Stimulated activated naive B cell treated with anti-CD40 and anti-IgM and Interleukin-4, amounts not matched to agents 10 μg/mL and 1 μg/mL and 100 μg/mL, for 72 hours (primary cell): ENCODE measurements around the gene KIFC3.
"Not testable (repeated sequence)": the region's sequence is repeated elsewhere in the genome, so short reads cannot be mapped to it uniquely, and the experiment has no call there.

Experiments used
- ATAC-seq, 2 donors: fragments of 150-1000 bp; cut with Tn5 transposase; replicated peaks; 2 replicates each; pipeline ENCODE4 v1.10.0; 2021; ENCODE audit warnings: moderate library complexity in 1 of 2
- DNase-seq: peaks from one replicate; pipeline ENCODE4 v3.0.0; 2021
- H3K27ac Mint-ChIP-seq: one replicate; pipeline ENCODE4 v1.8.0; 2022; ENCODE audit warnings: mild to moderate bottlenecking, mixed read lengths
- H3K27me3 Mint-ChIP-seq, 2 donors: one replicate each; pipeline ENCODE4 v1.8.0; 2022; ENCODE audit warnings: mixed read lengths in 2 of 2
- H3K36me3 Mint-ChIP-seq, 2 donors: one replicate each; pipeline ENCODE4 v1.8.0; 2022; ENCODE audit warnings: mixed read lengths in 2 of 2, mild to moderate bottlenecking in 1 of 2
- H3K4me1 Mint-ChIP-seq, 2 donors: one replicate each; pipeline ENCODE4 v1.8.0; 2022; ENCODE audit warnings: mixed read lengths in 2 of 2, mild to moderate bottlenecking in 1 of 2
- H3K4me3 Mint-ChIP-seq, 2 donors: one replicate each; pipeline ENCODE4 v1.8.0; 2022; ENCODE audit warnings: mild to moderate bottlenecking in 2 of 2, mixed read lengths in 2 of 2, moderate library complexity in 1 of 2
- H3K9me3 Mint-ChIP-seq, 2 donors: one replicate each; pipeline ENCODE4 v1.8.0; 2022; ENCODE audit warnings: mixed read lengths in 2 of 2, mild to moderate bottlenecking in 1 of 2

The KIFC3 gene

GRCh38 chr16:57779836-57780235 lies 22.5 kb downstream of the KIFC3 start:
- not testable (repeated sequence) for H3K4me3 Mint-ChIP-seq, DNase-seq, H3K9me3 Mint-ChIP-seq, H3K4me1 Mint-ChIP-seq, H3K27ac Mint-ChIP-seq, ATAC-seq, H3K27me3 Mint-ChIP-seq, H3K36me3 Mint-ChIP-seq

- Mint-ChIP-seq H3K9me3 (no peaks in the 10 kb centered on the region), H3K36me3 (no peaks in the 10 kb centered on the region), H3K4me1 (no peaks in the 10 kb centered on the region), H3K27ac (no peak overlapping the region), H3K27me3 (no peaks in the 10 kb centered on the region), H3K4me3 (no peak overlapping the region)
- no peak for ATAC-seq
- DNase-seq, result no peak
These were observed 23.6 kb downstream of the KIFC3 start for GRCh38 chr16:57778658-57779057.

GRCh38 chr16:57775661-57776469 lies 26.4 kb downstream of the KIFC3 start:
- no peak overlapping the region for H3K4me3 Mint-ChIP-seq
- H3K4me1 Mint-ChIP-seq, result no peaks in the 10 kb centered on the region
- H3K27ac Mint-ChIP-seq, result no peak overlapping the region
- no peaks in the 10 kb centered on the region for H3K36me3 Mint-ChIP-seq
- DNase-seq (no peak), ATAC-seq (no peak)
- H3K27me3 Mint-ChIP-seq, result no peaks in the 10 kb centered on the region
- H3K9me3 Mint-ChIP-seq, result no peaks in the 10 kb centered on the region

GRCh38 chr16:57774705-57775285 lies 27.5 kb downstream of the KIFC3 start:
- ATAC-seq (no peak), DNase-seq (no peak)
- Mint-ChIP-seq H3K4me3 (no peak overlapping the region), H3K36me3 (no peaks in the 10 kb centered on the region), H3K4me1 (no peaks in the 10 kb centered on the region), H3K27me3 (no peaks in the 10 kb centered on the region), H3K9me3 (no peaks in the 10 kb centered on the region), H3K27ac (no peak overlapping the region)

GRCh38 chr16:57773655-57774295 lies 28.5 kb downstream of the KIFC3 start:
- DNase-seq (no peak), ATAC-seq (no peak)
- Mint-ChIP-seq H3K27ac (no peak overlapping the region), H3K36me3 (no peaks in the 10 kb centered on the region), H3K9me3 (no peaks in the 10 kb centered on the region), H3K4me3 (no peak overlapping the region), H3K4me1 (no peaks in the 10 kb centered on the region), H3K27me3 (no peaks in the 10 kb centered on the region)

GRCh38 chr16:57773019-57773418 lies 29.3 kb downstream of the KIFC3 start:
- Mint-ChIP-seq H3K27me3 (no peaks in the 10 kb centered on the region), H3K4me1 (no peaks in the 10 kb centered on the region), H3K9me3 (no peaks in the 10 kb centered on the region), H3K36me3 (no peaks in the 10 kb centered on the region), H3K27ac (no peak overlapping the region), H3K4me3 (no peak overlapping the region)
- ATAC-seq (no peak), DNase-seq (no peak)

GRCh38 chr16:57771141-57771785 lies 31.0 kb downstream of the KIFC3 start:
- Mint-ChIP-seq H3K27me3 (no peaks in the 10 kb centered on the region), H3K9me3 (no peaks in the 10 kb centered on the region), H3K4me1 (no peaks in the 10 kb centered on the region), H3K36me3 (no peaks in the 10 kb centered on the region), H3K4me3 (no peak overlapping the region), H3K27ac (no peak overlapping the region)
- ATAC-seq, result no peak
- no peak for DNase-seq

GRCh38 chr16:57770361-57770760 lies 31.9 kb downstream of the KIFC3 start:
- Mint-ChIP-seq H3K9me3 (peaks cover 0 to 1% of the 10 kb centered on the region in 2 donors), H3K4me3 (no peak overlapping the region), H3K36me3 (no peaks in the 10 kb centered on the region), H3K4me1 (peaks cover 0 to 2% of the 10 kb centered on the region in 2 donors), H3K27ac (no peak overlapping the region), H3K27me3 (no peaks in the 10 kb centered on the region)
- ATAC-seq (no peak), DNase-seq (no peak)

GRCh38 chr16:57769541-57770145 lies 32.6 kb downstream of the KIFC3 start:
- H3K4me3 Mint-ChIP-seq, result no peak overlapping the region
- no peak overlapping the region for H3K27ac Mint-ChIP-seq
- no peaks in the 10 kb centered on the region for H3K36me3 Mint-ChIP-seq
- peaks cover 0 to 6% of the 10 kb centered on the region in 2 donors for H3K4me1 Mint-ChIP-seq
- DNase-seq (no peak), ATAC-seq (no peak)
- peaks cover 0 to 3% of the 10 kb centered on the region in 2 donors for H3K9me3 Mint-ChIP-seq
- H3K27me3 Mint-ChIP-seq, result no peaks in the 10 kb centered on the region

- H3K36me3 Mint-ChIP-seq, result no peaks in the 10 kb centered on the region
- no peak overlapping the region for H3K4me3 Mint-ChIP-seq
- no peak for DNase-seq
- H3K27me3 Mint-ChIP-seq, result no peaks in the 10 kb centered on the region
- no peak for ATAC-seq
- peaks cover 4 to 10% of the 10 kb centered on the region in 2 donors for H3K4me1 Mint-ChIP-seq
- H3K27ac Mint-ChIP-seq, result no peak overlapping the region
- peaks cover 0 to 3% of the 10 kb centered on the region in 2 donors for H3K9me3 Mint-ChIP-seq
These were observed 35.5 kb downstream of the KIFC3 start for GRCh38 chr16:57766714-57767348.

GRCh38 chr16:57765160-57765728 lies 37.0 kb downstream of the KIFC3 start:
- no peak for ATAC-seq
- no peaks in the 10 kb centered on the region for H3K36me3 Mint-ChIP-seq
- no peak overlapping the region for H3K27ac Mint-ChIP-seq
- peaks cover 0 to 3% of the 10 kb centered on the region in 2 donors for H3K9me3 Mint-ChIP-seq
- no peak for DNase-seq
- H3K4me1 Mint-ChIP-seq, result peaks cover 4 to 10% of the 10 kb centered on the region in 2 donors
- no peaks in the 10 kb centered on the region for H3K27me3 Mint-ChIP-seq
- H3K4me3 Mint-ChIP-seq, result no peak overlapping the region

- H3K9me3 Mint-ChIP-seq, result peaks cover 0 to 3% of the 10 kb centered on the region in 2 donors
- H3K4me1 Mint-ChIP-seq, result peaks cover 4 to 10% of the 10 kb centered on the region in 2 donors
- DNase-seq, result peak; percentile 23
- no peak overlapping the region for H3K27ac Mint-ChIP-seq
- peak; percentile 57 to 67 for ATAC-seq
- no peaks in the 10 kb centered on the region for H3K36me3 Mint-ChIP-seq
- no peak overlapping the region for H3K4me3 Mint-ChIP-seq
- H3K27me3 Mint-ChIP-seq, result no peaks in the 10 kb centered on the region
These were observed 37.7 kb downstream of the KIFC3 start for GRCh38 chr16:57764341-57765159.

- DNase-seq (no peak), ATAC-seq (no peak)
- Mint-ChIP-seq H3K4me1 (peaks cover 4 to 10% of the 10 kb centered on the region in 2 donors), H3K9me3 (peaks cover 0 to 3% of the 10 kb centered on the region in 2 donors), H3K4me3 (no peak overlapping the region), H3K36me3 (no peaks in the 10 kb centered on the region), H3K27me3 (no peaks in the 10 kb centered on the region), H3K27ac (peak overlapping the region; percentile 16)
These were observed 38.3 kb downstream of the KIFC3 start for GRCh38 chr16:57764006-57764340.
